Neural progenitor cell (in vitro differentiated cells): ENCODE data around the gene SMCO2.

Experiments
- EZH2phosphoT487 ChIP-seq: fragments of 200-600 bp; sonication (generic); IDR thresholded peaks from 2 replicates; pipeline ENCODE4 v1.6.1; 2017; ENCODE audit warnings: antibody characterized with exemption
- TF ChIP-seq, protein P1 (sequence below): fragments of 200-600 bp; sonication (generic); IDR thresholded peaks from 2 replicates; pipeline ENCODE4 v1.5.1; 2017; ENCODE audit warnings: antibody characterized with exemption, mild to moderate bottlenecking

DNA sequence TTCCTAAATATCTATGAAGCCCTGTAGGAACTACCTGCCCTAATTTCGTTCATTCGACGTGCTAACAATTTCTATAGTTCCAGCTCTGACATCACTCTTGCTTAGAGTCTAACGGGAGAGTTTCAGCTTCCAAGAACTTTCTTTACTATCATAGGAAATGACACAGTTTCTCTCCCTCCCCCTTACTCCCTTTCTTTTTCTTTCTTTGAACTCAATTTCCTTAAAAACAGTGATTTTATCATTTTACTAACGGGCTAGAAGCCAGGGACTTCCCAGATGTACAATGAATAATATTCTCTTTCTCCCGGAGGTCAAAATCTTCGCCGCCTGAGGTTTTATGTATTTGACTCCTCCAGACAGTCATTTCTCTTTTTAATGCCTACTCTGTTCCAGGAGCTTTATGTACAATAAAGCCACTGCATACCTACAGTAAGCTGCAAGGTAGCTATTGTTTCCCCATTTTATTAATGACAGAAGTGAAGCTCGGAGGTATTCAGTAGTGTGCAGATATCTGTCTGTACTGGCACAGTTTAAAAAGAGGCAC is 15.7 kb downstream of the SMCO2 start:
- TF ChIP-seq, protein P1, sequence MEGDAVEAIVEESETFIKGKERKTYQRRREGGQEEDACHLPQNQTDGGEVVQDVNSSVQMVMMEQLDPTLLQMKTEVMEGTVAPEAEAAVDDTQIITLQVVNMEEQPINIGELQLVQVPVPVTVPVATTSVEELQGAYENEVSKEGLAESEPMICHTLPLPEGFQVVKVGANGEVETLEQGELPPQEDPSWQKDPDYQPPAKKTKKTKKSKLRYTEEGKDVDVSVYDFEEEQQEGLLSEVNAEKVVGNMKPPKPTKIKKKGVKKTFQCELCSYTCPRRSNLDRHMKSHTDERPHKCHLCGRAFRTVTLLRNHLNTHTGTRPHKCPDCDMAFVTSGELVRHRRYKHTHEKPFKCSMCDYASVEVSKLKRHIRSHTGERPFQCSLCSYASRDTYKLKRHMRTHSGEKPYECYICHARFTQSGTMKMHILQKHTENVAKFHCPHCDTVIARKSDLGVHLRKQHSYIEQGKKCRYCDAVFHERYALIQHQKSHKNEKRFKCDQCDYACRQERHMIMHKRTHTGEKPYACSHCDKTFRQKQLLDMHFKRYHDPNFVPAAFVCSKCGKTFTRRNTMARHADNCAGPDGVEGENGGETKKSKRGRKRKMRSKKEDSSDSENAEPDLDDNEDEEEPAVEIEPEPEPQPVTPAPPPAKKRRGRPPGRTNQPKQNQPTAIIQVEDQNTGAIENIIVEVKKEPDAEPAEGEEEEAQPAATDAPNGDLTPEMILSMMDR, result no peak
- no peak for TF ChIP-seq EZH2phosphoT487
